Mesendoderm (in vitro differentiated cells): ENCODE data around the gene HSPB6.

Source experiments
- DNase-seq: peaks from one replicate; pipeline ENCODE4 v3.0.0; 2013
- H2AK5ac ChIP-seq: 2 replicates; pipeline ENCODE4 v1.6.1; 2013; ENCODE audit warnings: low read length, inconsistent platforms
- H2BK120ac ChIP-seq: 2 replicates; pipeline ENCODE4 v1.6.1; 2013; ENCODE audit warnings: low read depth, mild to moderate bottlenecking, low read length, moderate library complexity, mixed read lengths
- H2BK15ac ChIP-seq: replicated peaks from 2 replicates; pipeline ENCODE4 v1.6.1; 2013; ENCODE audit warnings: low read depth, mild to moderate bottlenecking, moderate library complexity
- H2BK5ac ChIP-seq: 2 replicates; pipeline ENCODE4 v1.6.1; 2013; ENCODE audit warnings: low read length, inconsistent platforms
- H3K18ac ChIP-seq: 2 replicates; pipeline ENCODE4 v1.6.1; 2013; ENCODE audit warnings: mild to moderate bottlenecking, low read length, mixed read lengths
- H3K23ac ChIP-seq: one replicate; pipeline ENCODE4 v1.6.1; 2013; ENCODE audit warnings: low read length
- H3K27ac ChIP-seq: 2 replicates; pipeline ENCODE4 v1.5.1; 2013; ENCODE audit warnings: low read depth, mild to moderate bottlenecking, inconsistent platforms, low read length, moderate library complexity
- H3K27me3 ChIP-seq: 2 replicates; pipeline ENCODE4 v1.6.1; 2013; ENCODE audit warnings: low read length, control low read depth, mild to moderate bottlenecking, inconsistent platforms; ENCODE audit not compliant: insufficient read depth, poor library complexity
- H3K36me3 ChIP-seq: 2 replicates; pipeline ENCODE4 v1.6.1; 2013; ENCODE audit warnings: low read length, inconsistent platforms; ENCODE audit not compliant: control insufficient read depth, insufficient read depth
- H3K4ac ChIP-seq: one replicate; pipeline ENCODE4 v1.6.1; 2013; ENCODE audit warnings: low read depth, mild to moderate bottlenecking, low read length, moderate library complexity
- H3K4me1 ChIP-seq: 2 replicates; pipeline ENCODE4 v1.6.1; 2013; ENCODE audit warnings: low read depth, low read length, inconsistent platforms; ENCODE audit not compliant: control insufficient read depth
- H3K4me2 ChIP-seq: 2 replicates; pipeline ENCODE4 v1.6.1; 2013; ENCODE audit warnings: low read length
- H3K4me3 ChIP-seq: 2 replicates; pipeline ENCODE4 v1.5.1; 2013; ENCODE audit warnings: mild to moderate bottlenecking, low read length
- H3K56ac ChIP-seq: one replicate; pipeline ENCODE4 v1.6.1; 2013; ENCODE audit warnings: low read length
- H3K79me1 ChIP-seq: 2 replicates; pipeline ENCODE4 v1.6.1; 2013; ENCODE audit warnings: low read length, inconsistent platforms
- H3K79me2 ChIP-seq: 2 replicates; pipeline ENCODE4 v1.6.1; 2013; ENCODE audit warnings: mild to moderate bottlenecking, low read length; ENCODE audit not compliant: control insufficient read depth, insufficient read depth
- H3K9ac ChIP-seq: 2 replicates; pipeline ENCODE4 v1.6.1; 2013; ENCODE audit warnings: low read length, inconsistent platforms
- H4K5ac ChIP-seq: one replicate; pipeline ENCODE4 v1.6.1; 2013; ENCODE audit warnings: low read length
- H4K8ac ChIP-seq: one replicate; pipeline ENCODE4 v1.6.1; 2013; ENCODE audit warnings: low read depth, mild to moderate bottlenecking, control low read depth, low read length, moderate library complexity
- WGBS: extraction: QIAGEN DNeasy Blood & Tissue Kit; methylation state at CpG from one replicate; pipeline ENCODE4 v1.1.7; 2013; ENCODE audit warnings: low lambda C conversion rate, missing lambda C conversion rate; ENCODE audit not compliant: insufficient coverage; ENCODE audit errors: extremely low coverage; 5-methylcytosine and 5-hydroxymethylcytosine counted together

The HSPB6 gene

DNA sequence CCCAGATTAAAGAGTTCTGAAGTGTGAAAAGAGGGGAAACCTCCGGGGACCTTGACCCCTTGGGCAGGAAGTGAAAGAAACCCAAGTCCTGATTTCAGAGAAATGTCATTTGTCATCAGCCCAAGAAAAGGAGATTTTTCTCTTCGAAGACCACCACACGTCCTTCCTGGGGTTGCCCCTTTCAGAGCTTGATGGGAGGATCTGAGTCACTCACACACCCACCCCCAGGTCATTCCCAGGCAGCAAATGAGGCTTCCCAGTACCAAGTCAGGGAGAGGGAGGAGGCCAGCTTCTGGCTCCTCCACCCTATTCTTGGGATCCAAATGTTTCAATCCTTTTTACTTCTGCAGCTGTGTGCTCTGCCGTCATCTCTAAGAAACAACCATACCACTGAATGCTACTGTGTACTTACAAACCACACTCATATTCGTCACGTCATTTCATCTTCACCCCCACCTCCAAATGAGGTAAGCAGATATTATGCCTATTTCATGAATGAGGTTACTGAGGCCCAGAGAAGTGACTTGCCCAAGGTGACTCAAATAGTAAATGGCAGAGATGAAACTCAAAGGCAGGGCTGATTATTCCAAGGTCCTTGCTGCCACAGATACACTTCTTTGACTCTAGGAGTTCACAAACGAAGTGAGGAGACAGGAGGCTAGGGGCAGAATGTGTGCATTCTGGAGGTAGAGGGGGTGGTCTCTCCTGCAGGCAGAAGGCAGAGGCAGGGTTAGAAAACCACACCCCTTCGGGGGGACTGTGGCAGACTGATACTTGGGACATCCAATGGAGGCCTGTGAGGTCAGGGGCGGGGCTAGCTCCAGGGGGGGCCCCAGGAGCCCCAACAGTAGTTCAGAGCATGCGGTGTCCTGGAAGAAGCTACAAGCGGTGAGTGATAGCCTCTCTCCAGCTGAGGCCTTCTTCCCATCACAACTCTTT is 44.0 kb downstream of the HSPB6 start:
- Histone ChIP-seq H3K4me1 (peaks cover 2% of the 10 kb centered on the region), H3K79me2 (no peaks in the 10 kb centered on the region), H2BK120ac (no peak overlapping the region), H3K4me3 (no peak overlapping the region), H3K4me2 (no peak overlapping the region), H2BK5ac (no peak overlapping the region), H2BK15ac (no peak overlapping the region), H3K27ac (no peak overlapping the region), H2AK5ac (no peak overlapping the region), H3K18ac (no peak overlapping the region), H3K9ac (no peak overlapping the region), H3K27me3 (no peaks in the 10 kb centered on the region), H4K5ac (no peak overlapping the region), H3K79me1 (no peaks in the 10 kb centered on the region), H3K36me3 (no peaks in the 10 kb centered on the region), H4K8ac (no peak overlapping the region), H3K23ac (no peak overlapping the region), H3K56ac (no peak overlapping the region), H3K4ac (no peak overlapping the region)
- WGBS, result 100% methylated on average over 2 of the region's 11 CpGs
- DNase-seq, result no peak

DNA sequence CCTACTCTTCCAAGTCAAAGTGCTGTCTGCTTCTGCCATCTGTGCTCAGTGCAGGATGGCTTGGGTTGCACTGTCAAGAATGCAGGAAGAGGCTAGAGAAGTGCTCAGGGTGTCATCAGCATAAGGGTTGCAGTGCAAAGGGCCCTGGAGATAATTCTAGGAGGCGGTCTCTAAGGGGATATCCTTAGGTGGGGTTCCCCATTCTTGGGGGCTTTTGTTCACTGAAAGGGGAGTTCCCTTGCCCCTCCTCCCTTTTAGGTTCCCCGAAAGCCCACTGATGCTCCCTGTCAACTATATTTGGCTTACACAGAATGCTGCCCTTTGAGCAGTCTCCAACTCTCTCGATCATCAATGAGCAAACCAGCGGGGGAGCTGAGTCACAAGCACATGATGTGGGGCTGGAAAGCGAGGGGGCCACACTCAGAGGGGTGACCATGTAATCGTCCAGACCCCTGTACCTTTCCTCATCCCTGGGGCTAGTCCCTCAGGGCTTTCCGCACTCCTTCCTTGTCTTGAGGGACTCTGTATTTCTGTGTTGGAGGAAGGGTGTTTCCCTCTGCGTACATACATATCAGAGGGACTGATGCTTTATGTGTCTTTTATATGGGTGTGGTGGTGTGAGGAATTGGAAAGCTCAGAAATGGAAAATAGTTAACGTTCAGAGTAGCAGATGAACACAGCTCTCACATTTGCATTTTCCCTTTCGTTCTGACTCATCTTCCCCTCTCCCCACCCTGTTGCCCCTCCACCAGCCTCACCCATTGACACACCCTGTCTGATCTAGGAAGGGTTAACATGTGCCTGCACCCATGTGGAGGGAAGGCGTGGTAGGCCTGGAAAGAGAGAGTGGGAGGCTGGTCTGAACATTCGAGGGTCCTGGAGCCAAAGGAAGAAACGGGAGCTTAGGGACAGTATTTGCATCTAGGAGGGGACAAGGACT is 45.8 kb downstream of the HSPB6 start:
- Histone ChIP-seq H3K4ac (no peak overlapping the region), H3K4me2 (no peak overlapping the region), H2BK120ac (no peak overlapping the region), H2AK5ac (no peak overlapping the region), H3K4me1 (peaks cover 2% of the 10 kb centered on the region), H2BK15ac (no peak overlapping the region), H3K9ac (no peak overlapping the region), H4K8ac (no peak overlapping the region), H3K27ac (no peak overlapping the region), H2BK5ac (no peak overlapping the region), H4K5ac (no peak overlapping the region), H3K23ac (no peak overlapping the region), H3K36me3 (no peaks in the 10 kb centered on the region), H3K18ac (no peak overlapping the region), H3K79me2 (no peaks in the 10 kb centered on the region), H3K79me1 (no peaks in the 10 kb centered on the region), H3K4me3 (no peak overlapping the region), H3K56ac (no peak overlapping the region), H3K27me3 (no peaks in the 10 kb centered on the region)
- DNase-seq, result no peak
- WGBS, result no CpG with 5 or more reads among the region's 13 CpGs

DNA sequence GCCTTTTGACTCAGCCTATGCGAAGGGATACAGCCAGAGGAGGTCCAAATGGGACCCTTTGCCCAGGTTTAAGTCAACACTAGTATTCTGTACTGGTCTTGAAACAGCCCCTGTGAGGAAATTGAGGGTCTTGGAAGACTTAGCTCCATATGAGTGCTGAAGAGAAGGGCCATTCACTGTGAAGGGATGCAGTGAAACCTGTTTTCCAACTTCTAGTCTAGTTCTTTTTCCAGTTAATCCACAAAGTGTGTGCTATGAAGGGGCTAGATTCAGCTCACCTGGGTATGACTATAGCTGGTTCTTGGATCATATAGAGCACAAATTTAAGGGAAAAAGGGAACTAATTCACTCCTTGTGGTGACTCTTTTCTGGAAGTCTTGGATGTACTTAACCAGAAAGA is 48.4 kb downstream of the HSPB6 start:
- Histone ChIP-seq H3K36me3 (no peaks in the 10 kb centered on the region), H2AK5ac (no peak overlapping the region), H3K9ac (no peak overlapping the region), H3K27me3 (no peaks in the 10 kb centered on the region), H3K79me1 (no peaks in the 10 kb centered on the region), H3K4me3 (no peak overlapping the region), H3K4me1 (no peaks in the 10 kb centered on the region), H3K23ac (no peak overlapping the region), H3K79me2 (no peaks in the 10 kb centered on the region), H2BK5ac (no peak overlapping the region), H3K4ac (no peak overlapping the region), H4K5ac (no peak overlapping the region), H2BK120ac (no peak overlapping the region), H3K4me2 (no peak overlapping the region), H3K27ac (no peak overlapping the region), H2BK15ac (no peak overlapping the region), H3K56ac (no peak overlapping the region), H3K18ac (no peak overlapping the region), H4K8ac (no peak overlapping the region)
- DNase-seq, result no peak
- WGBS, result no CpG with 5 or more reads among the region's 1 CpG
